ENCODE measurements around the gene ENO4. TPM values are rescaled to one million over a fixed set of nuclear protein-coding genes. Genes with fewer than 3 reads are reported as not detected.

ENO4 gene
- total RNA-seq, 1 donor from 2014 or later = not detected

DNA sequence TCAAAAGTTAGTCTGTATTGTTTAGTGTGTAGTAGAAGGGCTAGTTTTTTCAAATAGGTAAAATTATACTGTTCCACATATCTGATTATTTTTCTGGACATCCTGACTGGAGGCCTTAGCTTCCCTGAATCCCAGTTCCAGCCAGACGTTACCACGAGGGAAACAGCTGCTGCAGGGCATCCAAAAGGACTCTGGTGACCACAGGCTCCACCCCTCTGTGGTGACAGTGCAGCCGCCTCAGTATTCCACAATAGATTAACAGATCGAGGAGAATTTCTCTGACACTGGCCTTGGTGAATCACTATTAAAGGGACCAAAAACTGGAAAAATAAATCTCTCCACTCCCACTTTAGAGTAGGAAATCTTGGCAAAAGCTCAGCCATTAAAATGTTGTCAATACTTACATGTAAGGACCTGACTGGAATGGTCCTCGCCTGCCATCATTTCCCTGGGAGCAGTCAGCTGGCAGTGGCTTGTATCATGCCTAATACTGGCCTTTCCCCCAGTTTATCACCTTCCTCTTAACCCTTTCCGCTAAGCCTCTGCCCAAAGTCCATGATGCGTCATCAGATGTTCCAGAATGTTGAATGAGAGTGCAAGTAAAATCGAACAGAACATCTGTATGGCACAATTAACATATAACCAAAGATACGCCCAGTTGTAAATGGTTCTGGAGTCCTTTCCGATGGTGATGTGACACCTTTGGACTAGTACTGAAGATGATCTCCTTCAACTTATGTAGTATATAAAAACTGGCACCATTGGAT is 31.6 kb downstream of the ENO4 start:
- H3K9ac ChIP-seq (ENCODE audit: low read depth in 1 of 3, low read length in 3 of 3) = no peak overlapping the region
- no peaks in the 10 kb centered on the region for H3K4me1 ChIP-seq (ENCODE audit: control insufficient read depth in 3 of 3, insufficient read depth in 3 of 3, low read length in 3 of 3)

DNA sequence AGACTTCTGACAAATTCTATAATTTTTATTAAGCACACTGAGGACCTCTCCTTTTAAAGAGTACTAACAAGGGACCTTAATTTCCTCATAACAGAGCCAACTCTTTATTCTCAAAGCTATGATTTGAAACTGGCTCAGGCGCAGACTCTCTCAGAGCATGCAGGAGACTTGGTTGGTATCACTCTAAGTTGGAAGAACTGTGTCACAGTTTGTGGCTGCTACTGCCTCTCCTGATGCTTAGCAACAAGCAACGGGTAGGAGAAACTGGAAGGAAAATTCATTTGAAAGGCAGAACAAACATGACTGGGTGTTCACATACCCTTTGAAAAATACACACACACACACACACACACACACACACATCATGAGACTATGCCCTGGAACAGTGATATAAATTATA is 33.3 kb downstream of the ENO4 start:
- Histone ChIP-seq H3K27ac (ENCODE audit: low read depth, low read length) (no peak overlapping the region), H3K27me3 (ENCODE audit: control insufficient read depth in 3 of 3, insufficient read depth in 3 of 3, low read length in 3 of 3) (peaks cover 0 to 3% (median 0%) of the 10 kb centered on the region in 3 donors), H3K4me1 (ENCODE audit: control insufficient read depth in 3 of 3, insufficient read depth in 3 of 3, low read length in 3 of 3) (no peaks in the 10 kb centered on the region), H3K36me3 (ENCODE audit: control insufficient read depth in 3 of 3, insufficient read depth in 3 of 3, low read length in 3 of 3) (no peaks in the 10 kb centered on the region), H3K4me3 (ENCODE audit: low read length in 3 of 3) (no peak overlapping the region), H3K9ac (ENCODE audit: low read depth in 1 of 3, low read length in 3 of 3) (no peak overlapping the region), H3K9me3 (ENCODE audit: control insufficient read depth in 3 of 3, low read length in 3 of 3) (no peaks in the 10 kb centered on the region)

More for the DNA sequence above, 31.6 kb downstream of the ENO4 start:
- H3K4me3 ChIP-seq (ENCODE audit: low read length in 3 of 3) = no peak overlapping the region
- H3K9me3 ChIP-seq (ENCODE audit: control insufficient read depth in 3 of 3, low read length in 3 of 3) = no peaks in the 10 kb centered on the region
- H3K27me3 ChIP-seq (ENCODE audit: control insufficient read depth in 3 of 3, insufficient read depth in 3 of 3, low read length in 3 of 3) = peaks cover 0 to 3% (median 0%) of the 10 kb centered on the region in 3 donors
- no peaks in the 10 kb centered on the region for H3K36me3 ChIP-seq (ENCODE audit: control insufficient read depth in 3 of 3, insufficient read depth in 3 of 3, low read length in 3 of 3)
- no peak overlapping the region for H3K27ac ChIP-seq (ENCODE audit: low read depth, low read length)

- Histone ChIP-seq H3K9me3 (ENCODE audit: control insufficient read depth in 3 of 3, low read length in 3 of 3) (no peaks in the 10 kb centered on the region), H3K4me1 (ENCODE audit: control insufficient read depth in 3 of 3, insufficient read depth in 3 of 3, low read length in 3 of 3) (peaks cover 0 to 4% (median 0%) of the 10 kb centered on the region in 3 donors), H3K27ac (ENCODE audit: low read depth, low read length) (no peak overlapping the region), H3K4me3 (ENCODE audit: low read length in 3 of 3) (no peak overlapping the region), H3K36me3 (ENCODE audit: control insufficient read depth in 3 of 3, insufficient read depth in 3 of 3, low read length in 3 of 3) (no peaks in the 10 kb centered on the region), H3K27me3 (ENCODE audit: control insufficient read depth in 3 of 3, insufficient read depth in 3 of 3, low read length in 3 of 3) (peaks cover 0 to 3% (median 2%) of the 10 kb centered on the region in 3 donors), H3K9ac (ENCODE audit: low read depth in 1 of 3, low read length in 3 of 3) (no peak overlapping the region)
Observed at GRCh38 chr10:116886772-116887171, 37.5 kb downstream of the ENO4 start.

DNA sequence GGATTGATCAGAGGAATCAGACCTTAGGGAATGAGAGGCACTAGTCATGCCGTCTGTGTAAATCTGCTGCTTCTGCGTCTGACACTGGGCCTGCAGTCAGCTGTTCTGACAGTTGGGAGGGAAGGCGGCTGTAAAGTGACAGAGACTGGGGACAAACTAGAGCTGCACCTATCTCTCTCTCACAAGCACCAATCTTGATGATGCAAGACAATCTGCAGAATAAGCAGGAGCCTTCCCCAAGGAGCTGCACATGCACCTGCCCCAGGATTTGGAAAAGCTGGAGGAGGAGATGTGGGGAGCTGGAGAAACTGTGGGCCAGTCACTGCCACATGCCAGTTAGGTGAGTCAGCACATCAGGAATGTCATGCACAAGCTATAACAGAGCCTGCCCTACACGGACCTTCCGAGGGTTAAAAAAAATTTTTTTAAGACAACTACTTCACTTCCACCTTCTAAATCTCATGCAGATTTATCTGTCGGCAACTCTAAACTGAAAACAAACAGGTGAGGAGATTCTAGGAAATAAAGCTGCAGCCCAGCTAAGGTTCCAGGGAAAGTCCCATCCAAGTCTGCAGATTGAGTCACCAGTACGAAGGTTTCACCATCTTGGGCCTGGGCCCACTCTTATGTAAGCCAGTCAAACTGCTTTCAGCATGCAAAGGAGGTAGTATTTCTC is 39.2 kb downstream of the ENO4 start:
- peaks cover 0 to 4% (median 0%) of the 10 kb centered on the region in 3 donors for H3K4me1 ChIP-seq (ENCODE audit: control insufficient read depth in 3 of 3, insufficient read depth in 3 of 3, low read length in 3 of 3)
- H3K36me3 ChIP-seq (ENCODE audit: control insufficient read depth in 3 of 3, insufficient read depth in 3 of 3, low read length in 3 of 3) = no peaks in the 10 kb centered on the region
- H3K9ac ChIP-seq (ENCODE audit: low read depth in 1 of 3, low read length in 3 of 3) = no peak overlapping the region
- H3K9me3 ChIP-seq (ENCODE audit: control insufficient read depth in 3 of 3, low read length in 3 of 3) = no peaks in the 10 kb centered on the region
- no peak overlapping the region for H3K27ac ChIP-seq (ENCODE audit: low read depth, low read length)
- H3K27me3 ChIP-seq (ENCODE audit: control insufficient read depth in 3 of 3, insufficient read depth in 3 of 3, low read length in 3 of 3) = peaks cover 0 to 2% (median 2%) of the 10 kb centered on the region in 3 donors
- H3K4me3 ChIP-seq (ENCODE audit: low read length in 3 of 3) = no peak overlapping the region

DNA sequence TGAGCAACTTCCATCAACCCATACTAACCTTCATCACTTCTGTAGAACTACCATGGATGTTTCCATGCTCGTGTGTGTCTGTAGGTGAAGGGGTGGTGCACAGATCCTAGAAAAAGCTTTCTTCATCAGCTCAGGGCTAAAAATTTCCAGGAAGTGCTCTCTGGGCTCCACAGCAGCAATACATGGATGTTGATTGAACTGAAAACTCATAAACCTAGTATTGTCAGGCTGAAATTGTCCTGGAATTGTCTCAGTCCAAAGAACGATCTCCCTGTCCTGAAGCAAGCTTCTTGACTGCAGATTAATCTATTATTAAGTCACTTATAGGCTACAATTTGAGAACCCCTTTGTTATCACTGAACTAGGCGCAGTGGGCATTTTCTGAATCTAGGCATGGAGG is 39.8 kb downstream of the ENO4 start:
- Histone ChIP-seq H3K9ac (ENCODE audit: low read depth in 1 of 3, low read length in 3 of 3) (no peak overlapping the region), H3K9me3 (ENCODE audit: control insufficient read depth in 3 of 3, low read length in 3 of 3) (no peaks in the 10 kb centered on the region), H3K4me1 (ENCODE audit: control insufficient read depth in 3 of 3, insufficient read depth in 3 of 3, low read length in 3 of 3) (peaks cover 0 to 4% (median 0%) of the 10 kb centered on the region in 3 donors), H3K27ac (ENCODE audit: low read depth, low read length) (no peak overlapping the region), H3K4me3 (ENCODE audit: low read length in 3 of 3) (no peak overlapping the region), H3K36me3 (ENCODE audit: control insufficient read depth in 3 of 3, insufficient read depth in 3 of 3, low read length in 3 of 3) (no peaks in the 10 kb centered on the region), H3K27me3 (ENCODE audit: control insufficient read depth in 3 of 3, insufficient read depth in 3 of 3, low read length in 3 of 3) (peaks cover 0 to 2% (median 0%) of the 10 kb centered on the region in 3 donors)

DNA sequence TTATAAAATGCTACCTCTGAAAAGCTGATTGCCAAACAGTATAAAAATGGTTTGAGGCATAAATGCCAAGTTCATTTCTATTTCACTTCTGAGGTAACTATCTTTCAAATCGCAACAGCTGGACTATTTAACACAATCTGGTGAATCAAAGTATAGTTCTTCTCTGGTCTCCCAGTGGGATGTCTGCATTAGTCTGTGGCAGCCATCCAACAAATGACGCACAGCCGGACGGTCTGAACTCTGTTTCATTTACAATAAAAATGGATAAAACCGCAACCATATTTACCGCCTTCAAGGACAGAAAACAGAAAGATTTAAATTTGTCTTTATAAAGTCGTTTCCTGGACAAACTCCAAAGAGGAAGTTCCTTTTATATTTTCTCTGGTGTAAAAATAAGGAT is 41.9 kb downstream of the ENO4 start:
- no peak overlapping the region for H3K9ac ChIP-seq (ENCODE audit: low read depth in 1 of 3, low read length in 3 of 3)

GRCh38 chr10:116892907-116893685 is 43.8 kb downstream of the ENO4 start:
- no peak overlapping the region for H3K9ac ChIP-seq (ENCODE audit: low read depth in 1 of 3, low read length in 3 of 3)
- H3K27ac ChIP-seq (ENCODE audit: low read depth, low read length) = no peak overlapping the region
- H3K27me3 ChIP-seq (ENCODE audit: control insufficient read depth in 3 of 3, insufficient read depth in 3 of 3, low read length in 3 of 3) = peaks cover 0 to 2% (median 0%) of the 10 kb centered on the region in 3 donors
- H3K36me3 ChIP-seq (ENCODE audit: control insufficient read depth in 3 of 3, insufficient read depth in 3 of 3, low read length in 3 of 3) = no peaks in the 10 kb centered on the region
- H3K9me3 ChIP-seq (ENCODE audit: control insufficient read depth in 3 of 3, low read length in 3 of 3) = no peaks in the 10 kb centered on the region
- peaks cover 0 to 4% (median 0%) of the 10 kb centered on the region in 3 donors for H3K4me1 ChIP-seq (ENCODE audit: control insufficient read depth in 3 of 3, insufficient read depth in 3 of 3, low read length in 3 of 3)
- no peak overlapping the region for H3K4me3 ChIP-seq (ENCODE audit: low read length in 3 of 3)

More for the DNA sequence above, 41.9 kb downstream of the ENO4 start:
- no peaks in the 10 kb centered on the region for H3K9me3 ChIP-seq (ENCODE audit: control insufficient read depth in 3 of 3, low read length in 3 of 3)
- H3K27me3 ChIP-seq (ENCODE audit: control insufficient read depth in 3 of 3, insufficient read depth in 3 of 3, low read length in 3 of 3) = peaks cover 0 to 2% (median 0%) of the 10 kb centered on the region in 3 donors
- H3K4me3 ChIP-seq (ENCODE audit: low read length in 3 of 3) = peak overlapping the region in 1 of 3 donors; percentile 10
- peaks cover 0 to 4% (median 0%) of the 10 kb centered on the region in 3 donors for H3K4me1 ChIP-seq (ENCODE audit: control insufficient read depth in 3 of 3, insufficient read depth in 3 of 3, low read length in 3 of 3)
- no peaks in the 10 kb centered on the region for H3K36me3 ChIP-seq (ENCODE audit: control insufficient read depth in 3 of 3, insufficient read depth in 3 of 3, low read length in 3 of 3)
- H3K27ac ChIP-seq (ENCODE audit: low read depth, low read length) = no peak overlapping the region

GRCh38 chr10:116893686-116894037 is 44.4 kb downstream of the ENO4 start:
- Histone ChIP-seq H3K27ac (ENCODE audit: low read depth, low read length) (no peak overlapping the region), H3K27me3 (ENCODE audit: control insufficient read depth in 3 of 3, insufficient read depth in 3 of 3, low read length in 3 of 3) (peaks cover 0 to 2% (median 0%) of the 10 kb centered on the region in 3 donors), H3K4me3 (ENCODE audit: low read length in 3 of 3) (no peak overlapping the region), H3K9me3 (ENCODE audit: control insufficient read depth in 3 of 3, low read length in 3 of 3) (no peaks in the 10 kb centered on the region), H3K4me1 (ENCODE audit: control insufficient read depth in 3 of 3, insufficient read depth in 3 of 3, low read length in 3 of 3) (peaks cover 0 to 4% (median 0%) of the 10 kb centered on the region in 3 donors), H3K36me3 (ENCODE audit: control insufficient read depth in 3 of 3, insufficient read depth in 3 of 3, low read length in 3 of 3) (no peaks in the 10 kb centered on the region), H3K9ac (ENCODE audit: low read depth in 1 of 3, low read length in 3 of 3) (no peak overlapping the region)

DNA sequence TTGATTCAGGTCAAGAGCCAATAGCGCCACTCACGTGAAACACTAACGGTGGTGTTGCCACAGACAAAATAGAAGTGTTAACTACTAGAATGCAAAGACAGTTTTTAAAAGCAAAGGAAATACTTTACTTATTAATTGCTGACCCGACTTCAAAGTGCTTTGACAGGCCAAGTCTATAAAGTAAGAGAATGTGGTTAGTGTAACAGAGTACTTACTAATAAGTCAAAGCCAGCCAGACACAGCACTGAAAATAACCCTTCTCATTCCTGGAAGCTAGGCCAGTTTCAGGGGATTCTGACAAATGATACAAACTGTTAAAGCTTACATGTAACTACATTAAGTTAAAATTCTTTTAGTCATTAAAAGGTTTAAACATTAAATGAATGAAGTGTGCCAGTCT is 50.3 kb downstream of the ENO4 start:
- Histone ChIP-seq H3K9me3 (ENCODE audit: control insufficient read depth in 3 of 3, low read length in 3 of 3) (no peaks in the 10 kb centered on the region), H3K4me3 (ENCODE audit: low read length in 3 of 3) (no peak overlapping the region), H3K27ac (ENCODE audit: low read depth, low read length) (no peak overlapping the region), H3K4me1 (ENCODE audit: control insufficient read depth in 3 of 3, insufficient read depth in 3 of 3, low read length in 3 of 3) (no peaks in the 10 kb centered on the region), H3K9ac (ENCODE audit: low read depth in 1 of 3, low read length in 3 of 3) (no peak overlapping the region), H3K27me3 (ENCODE audit: control insufficient read depth in 3 of 3, insufficient read depth in 3 of 3, low read length in 3 of 3) (no peaks in the 10 kb centered on the region), H3K36me3 (ENCODE audit: control insufficient read depth in 3 of 3, insufficient read depth in 3 of 3, low read length in 3 of 3) (no peaks in the 10 kb centered on the region)
